Activated B cell treated with CpG ODN at 0.5 μM for 24 hours (primary cell): Measurements from ENCODE around the gene RPL21. TPM values are rescaled to one million over a fixed set of nuclear protein-coding genes. Genes with fewer than 3 reads are reported as not detected.

ENCODE experiments used
- ATAC-seq: fragments of 200-7000 bp; cut with Tn5 transposase; one replicate; pipeline ENCODE4 v1.10.0; 2021; ENCODE audit warnings: low read depth, mild to moderate bottlenecking, moderate library complexity
- CTCF ChIA-PET: fragments of 350-600 bp; sonication (Branson Sonifier 250); formaldehyde crosslinking; loops from one replicate; lab custom pipeline; 2021; ENCODE audit warnings: antibody characterized with exemption; lab: Charles Lee
- POLR2A ChIA-PET: fragments of 350-600 bp; sonication (Branson Sonifier 250); formaldehyde crosslinking; loops from one replicate; lab custom pipeline; 2021; ENCODE audit warnings: antibody characterized with exemption; lab: Charles Lee
- DNase-seq: peaks from one replicate; pipeline ENCODE4 v3.0.0; 2022
- H3K27ac Mint-ChIP-seq: one replicate; pipeline ENCODE4 v1.8.0; 2020; ENCODE audit warnings: mixed read lengths
- H3K27me3 Mint-ChIP-seq: one replicate; pipeline ENCODE4 v1.8.0; 2021; ENCODE audit warnings: mixed read lengths
- H3K36me3 Mint-ChIP-seq: one replicate; pipeline ENCODE4 v1.8.0; 2021; ENCODE audit warnings: low read depth, mixed read lengths
- H3K4me1 Mint-ChIP-seq: one replicate; pipeline ENCODE4 v1.8.0; 2021; ENCODE audit warnings: mixed read lengths
- H3K4me3 Mint-ChIP-seq: one replicate; pipeline ENCODE4 v1.8.0; 2020; ENCODE audit warnings: mild to moderate bottlenecking, mixed read lengths
- H3K9me3 Mint-ChIP-seq: one replicate; pipeline ENCODE4 v1.8.0; 2020; ENCODE audit warnings: mixed read lengths
- CTCF ChIP-seq: fragments of 200-600 bp; IDR thresholded peaks from one replicate; pipeline ENCODE4 v1.8.0; 2022; ENCODE audit warnings: antibody characterized with exemption, mild to moderate bottlenecking
- intact Hi-C: fragments of 100-400 bp; cut with micrococcal nuclease; formaldehyde crosslinking; loops from one replicate; pipeline ENCODE4 v1.15.1; 2024
- total RNA-seq: library from RNA; stranded (reverse); gene quantifications from 2 replicates; pipeline ENCODE4 v1.2.3, GENCODE V29; 2022

Gene RPL21
- total RNA-seq, 1 donor from 2014 or later = 1,996 TPM

DNA sequence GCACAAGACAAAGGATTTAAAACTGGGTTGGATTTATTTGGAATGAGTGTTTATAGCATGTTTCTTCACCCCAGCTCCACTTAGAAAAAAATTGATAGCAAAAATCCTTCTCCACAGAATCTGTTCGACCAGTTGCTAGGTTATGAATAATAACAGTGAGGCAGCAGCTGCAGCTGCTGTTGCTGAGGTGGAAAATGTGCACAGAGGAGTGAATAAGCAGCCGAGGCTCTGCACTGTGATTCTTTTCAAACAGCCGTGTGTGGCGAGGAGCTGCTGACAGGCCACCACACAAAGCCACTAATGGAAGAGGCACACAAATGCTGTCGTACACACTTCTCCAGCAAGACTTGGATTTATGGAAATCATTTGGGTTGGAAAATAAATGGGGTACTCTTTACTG, 12.8 kb downstream of the RPL21 start:
- ATAC-seq (no peak), DNase-seq (no peak)
- H3K4me3 Mint-ChIP-seq = no peak overlapping the region
- no peak for TF ChIP-seq CTCF
- CTCF ChIA-PET = interaction anchor here (1.2 kb wide), 1 partner anchor 11 kb away, joined by 4 read pairs; no protein-coding TSS in a partner anchor
- peaks cover 53% of the 10 kb centered on the region for H3K4me1 Mint-ChIP-seq
- POLR2A ChIA-PET = interaction anchor here (0.7 kb wide), 1 partner anchor 187 kb away, joined by 3 read pairs; no protein-coding TSS in a partner anchor
- intact Hi-C loops = no loop called here
- no peaks in the 10 kb centered on the region for H3K9me3 Mint-ChIP-seq
- H3K36me3 Mint-ChIP-seq = peaks cover 21% of the 10 kb centered on the region
- H3K27ac Mint-ChIP-seq = no peak overlapping the region
- H3K27me3 Mint-ChIP-seq = no peaks in the 10 kb centered on the region

- DNase-seq (no peak), ATAC-seq (no peak)
- ChIA-PET POLR2A (interaction anchor here (0.7 kb wide), 1 partner anchor 187 kb away, joined by 3 read pairs; no protein-coding TSS in a partner anchor), CTCF (interaction anchor here (1.2 kb wide), 1 partner anchor 11 kb away, joined by 4 read pairs; no protein-coding TSS in a partner anchor)
- Mint-ChIP-seq H3K9me3 (no peaks in the 10 kb centered on the region), H3K27me3 (no peaks in the 10 kb centered on the region), H3K27ac (no peak overlapping the region), H3K36me3 (peaks cover 18% of the 10 kb centered on the region), H3K4me3 (no peak overlapping the region), H3K4me1 (peaks cover 49% of the 10 kb centered on the region)
- no peak for TF ChIP-seq CTCF
- intact Hi-C loops = no loop called here
Observed at GRCh38 chr13:27264648-27265047, 13.3 kb downstream of the RPL21 start.

- peaks cover 42% of the 10 kb centered on the region for H3K4me1 Mint-ChIP-seq
- H3K9me3 Mint-ChIP-seq = no peaks in the 10 kb centered on the region
- intact Hi-C loops = no loop called here
- DNase-seq (no peak), ATAC-seq (no peak)
- no peak overlapping the region for H3K4me3 Mint-ChIP-seq
- H3K36me3 Mint-ChIP-seq = peaks cover 10% of the 10 kb centered on the region
- CTCF ChIA-PET = interaction anchor here (1.2 kb wide), 2 partner anchors 95 to 282 kb away, joined by 3 read pairs; no protein-coding TSS in a partner anchor
- H3K27ac Mint-ChIP-seq = no peak overlapping the region
- POLR2A ChIA-PET = interaction anchor here (1.0 to 1.3 kb wide), 2 partner anchors 11 to 16 kb away, joined by 3 read pairs; no protein-coding TSS in a partner anchor
- no peak for TF ChIP-seq CTCF
- no peaks in the 10 kb centered on the region for H3K27me3 Mint-ChIP-seq
Observed at GRCh38 chr13:27266917-27267316, 15.6 kb downstream of the RPL21 start.

GRCh38 chr13:27267596-27267995, 16.2 kb downstream of the RPL21 start:
- Mint-ChIP-seq H3K4me3 (no peak overlapping the region), H3K36me3 (peaks cover 8% of the 10 kb centered on the region), H3K9me3 (no peaks in the 10 kb centered on the region), H3K27me3 (no peaks in the 10 kb centered on the region), H3K27ac (no peak overlapping the region), H3K4me1 (peaks cover 40% of the 10 kb centered on the region)
- no peak for TF ChIP-seq CTCF
- no peak for ATAC-seq
- DNase-seq = no peak
- POLR2A ChIA-PET = interaction anchor here (1.0 to 1.3 kb wide), 2 partner anchors 11 to 17 kb away, joined by 3 read pairs; no protein-coding TSS in a partner anchor
- intact Hi-C loops = no loop called here
- CTCF ChIA-PET = interaction anchor here (1.2 kb wide), 1 partner anchor 94 kb away, joined by 3 read pairs; no protein-coding TSS in a partner anchor

GRCh38 chr13:27269114-27269665, 17.8 kb downstream of the RPL21 start:
- ATAC-seq (no peak), DNase-seq (no peak)
- POLR2A ChIA-PET = interaction anchor here (0.6 to 0.7 kb wide), 2 partner anchors 788 to 1616 kb away, joined by 4 read pairs; no protein-coding TSS in a partner anchor
- intact Hi-C loops = no loop called here
- Mint-ChIP-seq H3K4me3 (no peak overlapping the region), H3K36me3 (peaks cover 7% of the 10 kb centered on the region), H3K9me3 (no peaks in the 10 kb centered on the region), H3K27me3 (no peaks in the 10 kb centered on the region), H3K4me1 (peaks cover 33% of the 10 kb centered on the region), H3K27ac (no peak overlapping the region)
- TF ChIP-seq CTCF = no peak
- CTCF ChIA-PET = interaction anchor here (1.7 kb wide), 1 partner anchor 46 kb away, joined by 3 read pairs; no protein-coding TSS in a partner anchor
